ENCODE measurements around the gene SLU7.

The SLU7 gene

GRCh38 chr5:160366230-160366629 is 52.7 kb downstream of the SLU7 start:
- Mint-ChIP-seq H3K4me3 (no peak overlapping the region), H3K36me3 (ENCODE audit: low read depth) (no peaks in the 10 kb centered on the region), H3K9me3 (peaks cover 2% of the 10 kb centered on the region), H3K27ac (peak overlapping the region in 1 of 3 experiments; percentile 28), H3K27me3 (ENCODE audit: low read depth) (peaks cover 24% of the 10 kb centered on the region), H3K4me1 (peaks cover 68% of the 10 kb centered on the region)
- no peak for TF ChIP-seq CTCF (IDR thresholded peaks at IDR 0.05; ENCODE audit: unreplicated experiment in 3 of 3)

- Mint-ChIP-seq H3K9me3 (peaks cover 2% of the 10 kb centered on the region), H3K36me3 (ENCODE audit: low read depth) (no peaks in the 10 kb centered on the region), H3K27ac (peak overlapping the region; percentile 89 to 96 (median 91)), H3K4me3 (peak overlapping the region in 1 of 3 experiments; percentile 33), H3K4me1 (peaks cover 68% of the 10 kb centered on the region), H3K27me3 (ENCODE audit: low read depth) (peaks cover 7% of the 10 kb centered on the region)
- TF ChIP-seq CTCF (IDR thresholded peaks at IDR 0.05; ENCODE audit: unreplicated experiment in 3 of 3): no peak
Measured at GRCh38 chr5:160363660-160364395, 55.1 kb downstream of the SLU7 start.

GRCh38 chr5:160363211-160363610 is 55.7 kb downstream of the SLU7 start:
- H3K27ac Mint-ChIP-seq: peak overlapping the region; percentile 89 to 96 (median 91)
- peaks cover 68% of the 10 kb centered on the region for H3K4me1 Mint-ChIP-seq
- no peak for TF ChIP-seq CTCF (IDR thresholded peaks at IDR 0.05; ENCODE audit: unreplicated experiment in 3 of 3)
- no peaks in the 10 kb centered on the region for H3K36me3 Mint-ChIP-seq (ENCODE audit: low read depth)
- H3K9me3 Mint-ChIP-seq: no peaks in the 10 kb centered on the region
- peak overlapping the region in 1 of 3 experiments; percentile 33 for H3K4me3 Mint-ChIP-seq
- peaks cover 1% of the 10 kb centered on the region for H3K27me3 Mint-ChIP-seq (ENCODE audit: low read depth)

GRCh38 chr5:160361624-160362228 is 57.2 kb downstream of the SLU7 start:
- peak overlapping the region; percentile 34 to 89 (median 81) for H3K27ac Mint-ChIP-seq
- H3K27me3 Mint-ChIP-seq (ENCODE audit: low read depth): no peaks in the 10 kb centered on the region
- H3K4me3 Mint-ChIP-seq: no peak overlapping the region
- no peaks in the 10 kb centered on the region for H3K9me3 Mint-ChIP-seq
- no peaks in the 10 kb centered on the region for H3K36me3 Mint-ChIP-seq (ENCODE audit: low read depth)
- TF ChIP-seq CTCF (IDR thresholded peaks at IDR 0.05; ENCODE audit: unreplicated experiment in 3 of 3): no peak
- H3K4me1 Mint-ChIP-seq: peaks cover 73% of the 10 kb centered on the region

GRCh38 chr5:160360310-160360709 is 58.6 kb downstream of the SLU7 start:
- Mint-ChIP-seq H3K36me3 (ENCODE audit: low read depth) (no peaks in the 10 kb centered on the region), H3K4me3 (no peak overlapping the region), H3K27ac (peak overlapping the region; percentile 34 to 83 (median 63)), H3K4me1 (peaks cover 87% of the 10 kb centered on the region), H3K27me3 (ENCODE audit: low read depth) (no peaks in the 10 kb centered on the region), H3K9me3 (no peaks in the 10 kb centered on the region)
- TF ChIP-seq CTCF (IDR thresholded peaks at IDR 0.05; ENCODE audit: unreplicated experiment in 3 of 3): no peak
